ENCODE data around the gene FGGY.
"Not testable (repeated sequence)": the region's sequence is repeated elsewhere in the genome, so short reads cannot be mapped to it uniquely, and the experiment has no call there.

Gene FGGY

DNA sequence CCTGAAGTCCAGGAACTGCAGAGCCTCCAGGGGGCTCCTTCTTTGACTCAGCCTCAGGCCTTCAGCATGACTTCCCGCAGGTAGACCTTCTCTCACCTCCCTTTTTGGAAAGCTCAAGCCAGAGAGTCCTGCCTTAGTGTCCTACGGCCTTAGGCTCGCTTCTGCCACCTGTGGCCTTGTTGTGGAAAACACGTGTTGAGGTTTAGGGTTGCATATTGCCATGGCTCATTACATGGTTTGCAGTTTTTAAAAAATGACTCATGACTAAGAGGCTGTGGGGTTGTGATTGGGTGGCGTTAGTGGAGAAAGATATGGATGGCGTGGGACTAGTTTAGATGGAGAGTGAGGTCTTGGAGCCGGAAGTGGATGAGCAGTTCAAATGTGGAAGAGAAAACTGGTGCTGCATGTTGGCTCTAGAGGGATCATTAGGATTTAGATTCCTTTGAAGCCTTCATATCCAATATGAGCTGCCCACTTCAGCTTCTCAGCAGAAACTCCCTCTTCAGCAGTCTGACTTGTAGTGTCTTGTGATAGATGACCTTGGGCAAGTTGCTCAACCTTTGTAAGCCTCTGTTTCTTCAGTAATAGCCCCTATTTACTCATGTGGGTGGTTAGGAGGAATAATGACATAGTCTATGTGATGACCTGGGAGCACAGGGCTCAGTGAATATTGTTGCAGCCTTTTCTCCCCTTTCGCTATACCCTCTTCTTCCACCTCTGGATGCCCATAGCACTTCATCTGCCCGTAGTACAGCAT is 6.5 kb upstream of the FGGY start:
- DNase-seq, result no peak

DNA sequence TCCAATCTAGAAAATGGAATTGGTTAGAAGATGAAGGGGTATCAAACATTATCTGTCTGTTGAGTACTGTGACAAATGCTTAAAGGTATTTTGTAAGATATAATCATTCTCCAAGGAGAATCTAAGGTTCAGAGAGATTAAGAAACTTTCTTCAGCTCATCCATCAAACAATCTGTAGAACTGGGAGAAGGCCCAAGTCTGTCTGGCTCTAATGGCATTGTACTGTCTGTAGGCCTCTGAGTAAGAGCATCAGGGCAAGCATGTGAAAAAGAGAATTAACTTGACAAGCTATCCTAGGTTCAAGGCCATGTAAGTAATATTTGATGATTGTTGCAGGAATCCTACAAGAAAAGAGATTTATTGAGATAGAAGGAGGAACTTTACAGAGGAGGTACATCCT is 5.3 kb upstream of the FGGY start:
- DNase-seq, result no peak

DNA sequence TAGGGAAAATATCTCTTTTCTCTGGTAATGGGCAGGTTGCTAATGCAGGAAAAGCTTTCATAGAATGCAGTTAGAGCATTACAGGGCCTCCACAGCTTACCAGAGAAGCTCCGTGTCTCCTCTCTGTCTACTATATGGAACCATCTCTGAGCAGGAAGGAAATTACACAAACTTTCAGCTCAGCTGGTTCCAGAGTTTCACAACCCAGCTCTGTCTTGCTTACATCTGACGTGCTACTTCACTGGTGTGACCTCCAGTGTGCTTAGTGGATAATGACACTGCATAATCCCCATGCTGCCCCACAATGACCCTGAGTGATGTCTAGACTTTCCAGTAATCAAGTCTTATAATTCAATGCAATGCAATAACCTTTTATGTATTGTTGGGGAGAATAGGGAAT is 4.3 kb upstream of the FGGY start:
- no peak for DNase-seq

DNA sequence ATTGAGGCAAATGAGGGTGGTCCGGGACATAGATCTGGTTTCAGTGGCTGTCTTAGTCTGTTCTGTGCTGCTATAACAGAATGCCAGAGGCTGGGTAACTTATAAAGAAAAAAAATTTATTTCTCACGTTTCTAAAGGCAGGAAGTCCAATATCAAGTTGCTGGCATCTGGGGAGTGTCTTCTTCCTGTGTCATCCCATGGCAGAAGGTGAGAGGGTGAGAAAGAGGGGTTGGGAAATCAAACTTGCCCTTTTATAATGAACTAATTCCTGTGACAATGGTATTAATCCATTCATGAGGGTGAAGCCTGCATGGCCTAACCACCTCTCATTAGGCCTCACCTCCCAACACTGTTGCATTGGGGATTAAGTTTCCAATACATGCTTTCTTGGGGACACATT is 3.7 kb upstream of the FGGY start:
- DNase-seq, result no peak

DNA sequence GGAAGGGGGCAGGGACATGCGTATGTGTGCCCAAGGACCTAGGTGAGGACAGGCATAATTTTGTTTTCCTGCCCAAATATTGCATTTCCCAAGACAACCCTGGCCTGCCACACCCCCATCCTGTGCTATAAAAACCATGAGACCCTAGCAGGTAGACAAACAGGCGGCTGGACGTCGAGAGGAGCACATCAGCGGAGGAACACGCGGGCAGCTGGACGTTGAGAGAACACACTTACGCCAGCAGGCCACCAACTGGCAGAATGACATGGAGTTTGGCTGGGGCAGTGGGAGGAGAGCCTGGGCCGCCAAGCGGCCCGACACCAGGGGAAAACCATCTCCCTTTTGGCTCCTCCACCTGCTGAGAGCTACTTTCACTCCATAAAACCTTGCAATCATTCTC is 3.0 kb upstream of the FGGY start:
- no peak for DNase-seq

DNA sequence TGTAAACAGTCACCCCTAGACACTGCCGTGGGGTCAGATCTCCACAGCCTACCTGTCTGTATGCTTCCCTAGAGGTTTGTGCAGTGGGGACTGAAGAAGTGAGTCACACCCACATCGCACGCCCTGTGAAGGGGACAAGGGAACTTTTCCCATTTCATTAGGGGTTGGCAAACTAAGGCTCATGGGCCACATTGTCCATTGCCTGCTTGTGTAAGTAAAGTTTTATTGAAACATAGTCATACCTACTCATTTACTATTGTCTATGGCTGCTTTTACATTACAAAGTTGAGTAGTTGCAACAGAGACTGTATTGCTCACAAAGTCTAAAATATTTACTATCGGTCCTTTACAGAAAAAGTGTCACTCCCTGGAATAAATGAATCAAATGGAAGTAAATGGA is 2.5 kb upstream of the FGGY start:
- DNase-seq, result no peak

DNA sequence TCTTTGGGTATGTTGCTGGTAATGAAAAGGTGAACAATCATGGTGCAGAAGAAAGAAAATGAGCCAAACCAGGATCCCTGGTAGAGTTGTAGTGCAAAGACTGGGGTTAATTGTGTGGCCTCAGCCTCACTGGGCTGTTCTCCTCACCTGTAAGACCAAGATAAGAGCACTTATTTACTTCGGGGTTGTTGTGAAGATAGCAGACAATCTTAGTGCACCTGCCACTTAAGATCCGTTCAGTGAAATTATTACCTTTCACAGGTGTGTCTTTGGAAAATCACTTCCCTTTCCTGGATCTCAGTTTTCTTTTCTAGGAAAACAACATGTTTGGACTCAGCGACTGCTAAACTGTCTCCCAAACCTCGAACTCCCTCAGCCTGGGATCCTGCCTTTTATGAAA is 1.3 kb upstream of the FGGY start:
- no peak for DNase-seq

DNA sequence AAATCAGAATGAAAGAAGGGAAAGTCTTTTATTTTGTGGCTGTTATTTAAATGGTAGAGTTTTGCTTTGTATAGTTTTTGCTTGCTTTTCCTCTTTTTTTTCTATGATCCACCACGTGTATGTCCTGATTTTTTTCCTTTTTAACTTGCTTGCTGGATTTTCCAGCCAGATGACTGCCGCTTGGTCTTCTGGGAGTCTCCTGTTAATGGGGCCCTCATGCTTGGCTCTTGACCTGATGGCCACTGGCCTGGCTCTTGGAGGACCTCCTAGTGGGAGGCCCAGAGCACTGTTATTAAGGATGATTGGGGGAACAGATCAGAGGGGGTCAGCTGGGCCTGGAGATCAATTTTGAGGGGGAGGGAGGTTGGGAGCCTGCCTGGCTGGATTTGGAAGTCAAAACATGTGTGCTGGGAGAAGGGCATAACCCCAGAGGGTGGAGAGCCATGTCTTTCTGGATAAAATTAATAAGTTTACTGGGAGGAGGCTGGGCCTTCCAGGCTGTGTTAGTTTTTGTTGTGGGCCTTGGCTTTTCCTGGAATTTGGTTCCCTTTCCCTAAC is 1.2 kb downstream of the FGGY start:
- no peak for DNase-seq

DNA sequence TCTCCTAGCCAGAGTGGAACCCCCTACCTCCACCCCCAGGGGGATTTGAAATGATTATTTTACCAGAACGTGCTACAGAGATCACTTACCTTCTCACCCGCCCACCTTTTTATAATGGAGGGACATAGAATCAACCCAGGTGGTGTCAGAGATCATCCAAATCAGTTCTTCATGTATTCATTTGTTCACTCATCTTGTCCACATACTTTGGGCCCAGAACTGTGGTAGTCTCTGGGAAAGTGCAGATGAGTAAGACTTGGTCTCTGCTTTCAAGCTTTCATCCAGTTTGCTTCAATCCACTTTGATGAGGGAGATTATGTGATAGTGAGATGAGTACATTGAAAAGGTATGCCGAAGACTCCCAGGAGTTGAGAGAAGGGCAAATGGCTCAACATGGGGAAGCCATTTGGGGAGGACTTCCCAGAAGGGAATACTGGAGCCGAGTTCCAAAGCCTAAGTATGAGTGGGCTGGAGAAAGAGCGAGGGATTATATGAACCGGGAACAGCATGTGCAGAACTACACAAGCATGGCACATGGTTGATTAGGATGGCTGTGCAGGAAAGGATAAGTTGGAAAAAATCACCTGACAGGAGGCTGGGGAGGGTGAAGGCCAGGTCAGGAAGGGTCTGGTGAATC is 1.9 kb downstream of the FGGY start:
- DNase-seq, result no peak

DNA sequence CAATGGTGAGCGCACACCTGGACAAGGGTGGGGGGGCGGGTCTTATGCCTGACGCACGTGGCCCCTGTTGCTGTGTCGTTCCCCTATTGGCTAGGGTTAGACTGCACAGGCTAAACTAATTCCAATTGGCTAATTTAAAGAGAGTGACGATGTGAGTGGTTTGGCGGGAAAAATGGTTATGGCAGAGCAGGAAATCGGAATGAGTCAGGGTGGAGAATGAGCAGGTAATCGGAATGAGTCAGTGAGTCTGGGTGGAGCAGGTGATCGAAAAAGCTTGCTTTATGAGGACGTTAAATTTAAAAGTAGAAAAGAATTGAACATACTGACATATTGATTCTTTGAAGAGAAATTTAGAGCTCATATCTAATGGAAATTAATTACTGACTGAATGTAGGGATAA is 2.8 kb downstream of the FGGY start:
- not testable (repeated sequence) for DNase-seq

DNA sequence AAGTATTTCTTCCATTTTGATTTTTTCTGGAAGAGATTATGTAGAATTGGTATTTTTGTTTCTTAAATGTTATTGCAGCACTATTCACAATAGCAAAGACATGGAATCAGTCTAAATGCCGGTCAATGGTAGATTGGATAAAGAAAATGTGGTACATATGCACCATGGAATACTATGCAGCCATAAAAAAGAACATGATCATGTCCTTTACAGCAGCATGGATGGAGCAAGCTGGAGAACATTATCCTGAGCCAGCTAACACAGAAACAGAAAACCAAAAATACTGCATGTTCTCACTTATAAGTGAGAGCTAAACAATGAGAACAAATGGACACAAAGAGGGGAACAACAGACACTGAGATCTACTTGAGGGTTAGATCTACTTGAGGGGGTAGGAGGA is 5.4 kb downstream of the FGGY start:
- no peak for DNase-seq

DNA sequence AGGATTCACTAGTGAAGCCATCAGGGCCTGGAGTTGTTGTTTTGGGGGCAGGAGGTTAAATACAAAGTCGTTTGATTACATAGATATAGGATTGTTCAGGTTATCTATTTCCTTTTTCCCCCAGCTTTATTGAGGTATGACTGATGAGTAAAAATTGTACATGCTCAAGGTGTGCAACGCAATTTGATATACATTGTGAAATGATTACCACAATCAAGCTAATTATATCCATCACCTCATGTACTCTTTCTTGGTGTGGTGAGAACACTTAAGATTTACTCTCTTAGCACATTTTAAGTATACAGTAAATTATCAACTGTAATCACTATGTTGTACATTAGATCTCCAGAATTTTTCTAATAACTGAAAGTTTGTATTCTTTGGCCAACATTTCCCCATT is 6.0 kb downstream of the FGGY start:
- DNase-seq, result no peak

DNA sequence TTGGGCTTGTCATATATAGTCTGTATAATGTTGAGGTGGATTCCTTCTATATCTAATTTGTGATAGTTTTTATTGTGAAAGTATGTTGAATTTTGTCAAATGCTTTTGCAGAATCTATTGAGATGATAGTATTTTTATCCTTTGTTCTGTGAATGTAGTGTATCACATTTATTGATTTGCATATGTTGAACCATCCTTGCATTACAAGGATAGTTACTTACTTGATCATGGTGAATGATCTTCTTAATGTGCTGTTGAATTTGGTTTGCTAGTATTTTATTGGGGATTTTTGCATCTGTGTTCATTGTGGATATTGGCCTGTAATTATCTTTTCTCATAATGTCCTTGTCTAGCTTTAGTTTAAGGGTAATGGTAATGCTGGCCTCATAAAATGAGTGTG is 8.3 kb downstream of the FGGY start:
- no peak for DNase-seq

DNA sequence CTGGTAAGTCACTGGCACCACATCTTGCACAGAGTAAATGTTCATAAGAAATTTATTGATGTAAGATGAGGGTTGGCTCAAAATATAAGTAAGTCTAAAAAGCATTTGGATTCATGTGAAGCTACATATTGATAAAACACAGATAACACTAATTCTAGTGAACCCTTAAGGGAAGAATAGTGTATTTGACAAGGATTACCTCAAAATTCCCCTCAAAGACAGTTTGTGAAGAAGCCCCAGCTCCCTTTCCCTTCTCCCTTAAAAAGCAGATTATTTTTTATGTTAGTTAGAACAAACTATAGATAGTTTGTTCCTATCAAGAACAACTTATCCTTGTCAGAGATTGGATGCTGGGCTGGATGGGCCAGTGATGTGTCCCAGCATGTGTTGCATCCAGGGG is 10.7 kb downstream of the FGGY start:
- no peak for DNase-seq

DNA sequence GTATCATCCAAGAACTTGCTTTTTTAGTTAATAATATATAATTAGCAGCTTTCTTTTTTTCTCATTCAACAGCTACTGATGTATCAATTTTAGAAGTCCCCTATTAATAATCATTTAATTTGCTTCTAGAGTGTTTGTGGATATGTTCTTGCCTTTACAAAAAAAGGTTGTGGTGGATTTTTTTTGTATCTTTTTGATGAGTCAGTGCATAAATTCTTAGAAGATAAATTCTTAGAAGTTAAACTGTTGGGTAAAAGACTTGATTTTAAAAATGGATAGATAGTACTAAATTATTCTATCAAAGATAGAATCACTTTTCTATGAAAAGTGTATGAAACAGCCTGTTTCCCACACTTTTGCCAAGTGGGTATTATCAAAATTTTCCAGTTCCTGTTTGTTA is 11.9 kb downstream of the FGGY start:
- no peak for DNase-seq

DNA sequence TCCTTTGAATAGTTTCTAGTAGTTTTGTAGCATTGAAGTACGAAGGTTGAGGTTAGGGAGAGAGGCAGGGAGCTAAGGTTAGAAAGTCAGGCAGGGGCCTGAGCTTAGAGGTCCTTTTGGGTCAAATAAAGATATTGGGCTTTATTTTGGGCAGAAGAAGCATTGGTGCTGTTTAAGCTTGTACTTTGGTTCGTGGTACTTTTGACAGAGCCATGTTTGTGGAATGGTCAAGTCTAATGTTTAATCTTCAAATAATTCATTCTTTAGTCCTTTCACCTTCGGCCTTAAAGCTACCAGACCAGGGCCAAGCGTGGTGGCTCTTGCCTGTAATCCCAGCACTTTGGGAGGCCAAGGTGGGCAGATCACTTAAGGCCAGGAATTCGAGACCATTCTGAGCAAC is 12.5 kb downstream of the FGGY start:
- no peak for DNase-seq

DNA sequence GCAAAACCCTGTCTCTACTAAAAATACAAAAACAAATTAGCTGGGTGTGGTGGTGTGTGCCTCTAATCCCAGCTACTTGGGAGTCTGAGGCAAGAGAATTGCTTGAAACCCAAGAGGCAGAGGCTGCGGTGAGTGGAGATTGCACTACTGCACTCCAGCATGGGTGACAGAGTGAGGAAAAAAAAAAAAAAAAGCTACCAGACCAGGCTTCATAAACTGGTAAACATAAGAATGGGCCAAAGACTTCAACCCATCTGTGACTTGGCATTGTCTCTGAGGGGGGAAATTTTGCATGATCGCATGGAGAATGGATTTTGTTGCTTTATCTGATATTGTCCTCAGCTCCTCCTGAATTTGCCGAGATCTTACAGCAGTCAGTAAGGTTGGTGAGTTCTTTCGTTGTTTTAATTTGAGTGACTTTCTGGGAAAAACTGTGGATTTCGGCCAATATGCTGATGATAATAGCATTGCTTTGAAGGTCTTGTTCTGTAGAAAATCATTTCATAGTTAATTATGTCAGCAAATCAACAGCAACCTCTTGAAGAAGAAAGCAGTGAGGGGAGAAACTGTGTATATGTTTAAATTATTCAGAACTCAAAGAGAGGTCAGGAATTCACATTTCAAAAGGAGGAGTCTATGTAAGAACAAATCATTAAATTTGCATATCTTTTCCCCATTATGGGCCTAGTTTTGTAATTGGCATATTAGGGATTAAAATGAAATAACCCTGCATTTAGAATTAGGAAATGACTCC is 13.1 kb downstream of the FGGY start:
- peak in 1 of 2 experiments; percentile 61 for DNase-seq

DNA sequence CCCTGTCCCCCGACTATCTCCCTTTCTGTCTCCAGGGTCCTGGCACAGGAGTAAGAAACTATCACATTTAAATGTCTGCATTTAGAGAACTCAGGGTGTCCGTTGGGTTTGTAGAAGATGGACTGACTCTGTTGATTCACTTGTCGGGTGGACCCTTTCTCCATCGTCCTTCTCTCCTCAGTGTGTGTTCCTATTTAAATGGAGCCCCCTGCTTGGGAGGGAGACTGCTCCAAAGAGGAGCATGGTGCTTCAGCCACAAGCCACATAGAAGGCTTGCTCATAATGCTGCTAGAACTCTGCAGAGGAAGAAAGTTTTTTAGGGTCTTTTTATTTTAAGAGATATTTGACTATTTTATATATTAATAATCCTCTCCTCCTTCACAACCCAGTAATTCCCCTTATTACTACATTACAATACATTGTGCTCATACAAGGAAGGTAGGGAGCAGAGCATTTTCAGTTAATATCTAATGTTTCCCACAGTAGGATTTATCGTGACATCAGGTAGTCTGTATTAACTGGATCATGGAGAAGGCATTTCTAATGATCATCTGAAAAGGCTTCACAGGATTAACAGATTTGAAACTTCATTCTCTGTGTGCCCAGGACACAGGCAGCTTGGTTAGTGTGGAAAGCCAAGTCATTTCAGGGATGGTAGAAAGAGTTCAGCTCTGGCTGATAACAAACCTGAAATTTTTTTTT is 13.8 kb downstream of the FGGY start:
- DNase-seq, result peak in 1 of 2 experiments; percentile 19

DNA sequence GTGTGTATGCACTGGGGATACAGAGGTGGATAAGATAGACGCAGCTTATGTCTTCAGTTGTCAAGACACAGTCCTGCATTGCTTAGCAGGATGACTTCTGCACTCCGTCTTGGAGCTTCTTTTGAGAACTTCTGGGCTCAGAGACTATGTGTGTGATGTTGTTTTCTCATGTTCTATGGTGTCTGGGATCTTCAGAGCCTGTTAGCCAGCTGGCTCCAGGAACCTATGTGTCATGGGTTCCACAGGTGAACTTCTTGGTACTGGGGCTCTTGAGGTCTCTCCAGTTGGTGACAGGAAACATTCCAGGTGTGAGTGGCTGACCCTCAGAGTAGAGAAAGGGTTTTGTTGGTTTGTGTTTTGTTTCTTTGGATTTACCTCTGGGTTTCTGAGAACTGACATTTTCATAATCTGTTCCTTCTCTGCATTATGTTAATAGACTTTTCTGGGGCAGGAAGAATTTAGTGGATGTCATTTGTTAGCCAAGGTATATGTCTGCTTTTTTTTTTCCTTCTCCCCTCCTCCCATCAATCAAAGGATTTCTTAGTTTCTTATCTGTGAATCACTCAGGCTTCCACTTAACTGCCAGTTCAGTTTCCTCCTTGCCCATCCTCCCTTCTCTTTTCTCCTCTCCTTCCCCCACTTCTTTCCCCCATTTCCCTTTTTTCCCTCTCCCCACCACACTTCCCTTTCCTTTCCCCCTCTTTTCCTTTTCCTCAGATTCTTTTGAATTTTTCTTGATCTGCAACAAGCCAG is 18.1 kb downstream of the FGGY start:
- no peak for DNase-seq

DNA sequence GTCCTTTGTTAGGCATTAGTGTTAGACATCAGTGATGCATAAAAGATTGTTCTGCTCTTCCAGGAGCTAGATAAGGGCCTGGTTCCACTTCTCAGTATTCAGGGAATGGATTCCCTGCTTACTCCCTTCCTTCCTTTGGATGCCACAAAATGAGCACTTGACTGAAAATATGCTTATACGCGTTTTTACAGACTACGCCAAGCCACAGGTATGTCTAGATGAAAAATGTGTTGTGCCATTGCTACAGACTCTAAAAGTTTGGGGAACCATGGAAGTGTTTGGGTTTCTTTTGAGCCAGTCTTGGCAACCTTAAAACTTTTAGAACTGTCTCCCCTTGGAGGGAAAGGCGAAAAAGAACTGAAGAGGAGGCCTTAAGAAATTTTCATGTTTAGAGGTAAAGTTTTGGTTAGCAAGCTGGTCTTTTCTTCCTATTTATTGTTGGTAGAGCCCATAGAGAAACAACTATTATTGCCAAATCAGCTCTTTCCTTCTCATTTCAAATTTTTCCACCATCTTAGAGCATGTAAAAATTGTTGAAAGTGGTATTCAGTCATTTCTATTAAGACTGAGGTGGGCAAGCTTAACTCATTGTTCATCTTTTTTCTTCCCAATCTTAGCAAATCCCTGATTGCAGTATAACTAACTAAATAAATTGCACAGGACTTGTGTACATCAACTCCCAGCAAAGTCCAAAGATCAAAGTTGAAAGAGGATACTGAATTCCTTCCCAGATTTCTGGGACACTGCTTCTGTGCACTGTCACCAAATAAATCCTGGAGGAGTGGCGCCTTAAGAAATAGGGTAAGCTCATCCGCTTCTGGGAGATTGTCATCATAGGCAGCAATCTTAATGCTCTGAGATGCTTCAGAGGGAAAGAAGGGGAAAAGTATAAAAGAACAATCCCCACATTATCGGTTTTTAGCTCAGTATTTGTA is 18.9 kb downstream of the FGGY start:
- DNase-seq, result no peak

DNA sequence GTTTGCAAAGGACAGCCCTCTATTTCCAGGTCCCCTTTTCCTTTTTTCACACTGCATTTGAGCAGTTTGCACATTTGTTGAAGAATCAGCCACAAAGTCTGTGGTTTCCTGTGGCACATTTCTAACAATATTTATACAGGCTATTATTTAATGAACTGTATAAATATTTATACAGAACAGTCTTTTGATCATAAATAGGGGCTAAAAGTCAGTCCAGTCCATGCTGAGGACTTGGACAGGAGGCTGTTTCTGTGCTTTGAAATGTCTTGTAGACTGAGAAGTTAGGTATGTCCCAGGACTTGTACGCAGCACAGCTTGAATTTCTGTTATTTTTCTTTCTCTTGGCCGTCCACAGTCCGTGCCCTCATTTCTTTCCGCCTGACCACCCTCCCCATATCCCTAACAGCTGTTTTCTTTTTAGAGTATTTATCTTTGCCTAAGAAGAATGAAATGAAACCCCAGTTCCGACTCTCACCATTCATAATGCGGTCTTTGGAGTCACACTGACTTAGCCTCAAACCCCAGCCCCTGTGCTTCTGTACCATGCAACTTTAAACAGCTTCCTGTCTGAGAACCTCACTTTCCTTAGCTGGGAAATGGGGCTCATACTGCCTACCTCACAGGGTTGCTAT is 19.7 kb downstream of the FGGY start:
- DNase-seq, result no peak
